Aortic smooth muscle cell (primary cell): ENCODE results near the gene FKBP1C. TPM values are rescaled to one million over a fixed set of nuclear protein-coding genes. Genes with fewer than 3 reads are reported as not detected.

ENCODE experiments used
- total RNA-seq: library from RNA; depleted of rRNA; stranded (reverse); fragments of >200 nt; gene quantifications from 2 replicates; pipeline ENCODE4 v1.2.3, GENCODE V29; 2014

FKBP1C gene
- total RNA-seq, result 0.79 and 1.1 TPM in 2 replicates

DNA sequence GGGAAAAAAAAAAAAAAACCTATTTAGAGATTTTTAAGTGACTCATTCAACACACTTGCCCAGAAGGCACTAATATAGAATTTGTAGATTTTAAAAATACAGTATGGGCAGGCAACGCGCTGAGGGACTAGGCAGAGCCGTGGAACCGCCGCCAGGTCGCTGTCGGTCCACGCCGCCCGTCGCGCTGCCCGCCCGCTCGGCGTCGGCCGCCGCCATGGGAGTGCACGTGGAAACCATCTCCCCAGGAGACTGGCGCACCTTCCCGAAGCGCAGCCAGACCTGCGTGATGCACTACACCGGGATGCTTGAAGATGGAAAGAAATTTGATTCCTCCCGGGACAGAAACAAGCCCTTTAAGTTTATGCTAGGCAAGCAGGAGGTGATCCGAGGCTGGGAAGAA is at the start of gene FKBP1C:
Gene FKBP1C, plus strand, starts transcription at position 127 of the 400 bp plus-strand sequence.

Other genes starting within 250 kb of the FKBP1C start
- 0.12 TPM in 1 of 2 replicates, not detected in the other for gene LGSN, start 108.5 kb downstream of the FKBP1C start, total RNA-seq